GM21367 (cell line): ENCODE data around the gene SNAI3.
A peak's percentile ranks its signal among the peaks of the same experiment; 100 is the strongest.

Experiments used
- ATAC-seq: cut with Tn5 transposase; IDR thresholded peaks from one replicate; pipeline ENCODE4 v1.9.1; 2021; ENCODE audit not compliant: unreplicated experiment

SNAI3 gene

GRCh38 chr16:88705801-88706228, 19.5 kb upstream of the SNAI3 start:
- ATAC-seq, result peak; percentile 6

GRCh38 chr16:88705076-88705684, 18.9 kb upstream of the SNAI3 start:
- no peak for ATAC-seq

GRCh38 chr16:88703486-88704309, 17.4 kb upstream of the SNAI3 start:
- ATAC-seq, result no peak

GRCh38 chr16:88702371-88703210, 16.3 kb upstream of the SNAI3 start:
- ATAC-seq, result no peak

GRCh38 chr16:88701581-88702370, 15.5 kb upstream of the SNAI3 start:
- ATAC-seq, result no peak

GRCh38 chr16:88700636-88701482, 14.6 kb upstream of the SNAI3 start:
- ATAC-seq, result peak; percentile 41

- ATAC-seq, result no peak
These were observed 14.0 kb upstream of the SNAI3 start for GRCh38 chr16:88700322-88700635.

GRCh38 chr16:88699180-88699579, 12.9 kb upstream of the SNAI3 start:
- no peak for ATAC-seq

GRCh38 chr16:88698646-88699045, 12.3 kb upstream of the SNAI3 start:
- no peak for ATAC-seq

- ATAC-seq, result no peak
These were observed 11.7 kb upstream of the SNAI3 start for GRCh38 chr16:88697831-88698615.

- ATAC-seq, result no peak
These were observed 11.0 kb upstream of the SNAI3 start for GRCh38 chr16:88697116-88697830.

GRCh38 chr16:88696441-88696840, 10.1 kb upstream of the SNAI3 start:
- ATAC-seq, result no peak

GRCh38 chr16:88695753-88696152, 9.4 kb upstream of the SNAI3 start:
- no peak for ATAC-seq

GRCh38 chr16:88695218-88695617, 8.9 kb upstream of the SNAI3 start:
- no peak for ATAC-seq

- no peak for ATAC-seq
These were observed 8.1 kb upstream of the SNAI3 start for GRCh38 chr16:88694221-88695087.

- ATAC-seq, result no peak
These were observed 7.3 kb upstream of the SNAI3 start for GRCh38 chr16:88693420-88694177.

GRCh38 chr16:88692861-88693260, 6.6 kb upstream of the SNAI3 start:
- no peak for ATAC-seq
